T-helper 2 cell treated with Interferon-gamma antibody and Interleukin-4, amounts not matched to agents 5 μg/mL and 100 μg/mL, for 36 hours (primary cell): Measurements from ENCODE around the gene ABCG1.

ENCODE experiments used
- DNase-seq: peaks from one replicate; pipeline ENCODE4 v3.0.0; 2021; ENCODE audit warnings: low spot score
- H3K27ac Mint-ChIP-seq: one replicate; pipeline ENCODE4 v1.8.0; 2021; ENCODE audit warnings: mild to moderate bottlenecking, mixed read lengths
- H3K27me3 Mint-ChIP-seq: one replicate; pipeline ENCODE4 v1.8.0; 2021; ENCODE audit warnings: low read depth, mixed read lengths
- H3K36me3 Mint-ChIP-seq: one replicate; pipeline ENCODE4 v1.8.0; 2021; ENCODE audit warnings: low read depth, mixed read lengths
- H3K4me1 Mint-ChIP-seq: one replicate; pipeline ENCODE4 v1.8.0; 2021; ENCODE audit warnings: low read depth, mixed read lengths
- H3K4me3 Mint-ChIP-seq: one replicate; pipeline ENCODE4 v1.8.0; 2022; ENCODE audit warnings: mild to moderate bottlenecking, moderate library complexity, mixed read lengths
- H3K9me3 Mint-ChIP-seq: one replicate; pipeline ENCODE4 v1.8.0; 2021; ENCODE audit warnings: mixed read lengths

The ABCG1 gene

GRCh38 chr21:42321845-42322244 lies 102.9 kb downstream of the ABCG1 start:
- no peak for DNase-seq
- Mint-ChIP-seq H3K4me3 (no peak overlapping the region), H3K27ac (no peak overlapping the region), H3K9me3 (no peaks in the 10 kb centered on the region), H3K27me3 (peaks cover 21% of the 10 kb centered on the region), H3K4me1 (peaks cover 5% of the 10 kb centered on the region), H3K36me3 (no peaks in the 10 kb centered on the region)

GRCh38 chr21:42324896-42325295 lies 106.0 kb downstream of the ABCG1 start:
- Mint-ChIP-seq H3K27ac (no peak overlapping the region), H3K4me1 (no peaks in the 10 kb centered on the region), H3K36me3 (no peaks in the 10 kb centered on the region), H3K4me3 (no peak overlapping the region), H3K27me3 (peaks cover 26% of the 10 kb centered on the region), H3K9me3 (no peaks in the 10 kb centered on the region)
- no peak for DNase-seq

GRCh38 chr21:42330380-42331371 lies 111.7 kb downstream of the ABCG1 start:
- Mint-ChIP-seq H3K27ac (no peak overlapping the region), H3K27me3 (peaks cover 36% of the 10 kb centered on the region), H3K9me3 (peaks cover 5% of the 10 kb centered on the region), H3K4me3 (no peak overlapping the region), H3K4me1 (peaks cover 2% of the 10 kb centered on the region), H3K36me3 (no peaks in the 10 kb centered on the region)
- DNase-seq, result no peak

DNA sequence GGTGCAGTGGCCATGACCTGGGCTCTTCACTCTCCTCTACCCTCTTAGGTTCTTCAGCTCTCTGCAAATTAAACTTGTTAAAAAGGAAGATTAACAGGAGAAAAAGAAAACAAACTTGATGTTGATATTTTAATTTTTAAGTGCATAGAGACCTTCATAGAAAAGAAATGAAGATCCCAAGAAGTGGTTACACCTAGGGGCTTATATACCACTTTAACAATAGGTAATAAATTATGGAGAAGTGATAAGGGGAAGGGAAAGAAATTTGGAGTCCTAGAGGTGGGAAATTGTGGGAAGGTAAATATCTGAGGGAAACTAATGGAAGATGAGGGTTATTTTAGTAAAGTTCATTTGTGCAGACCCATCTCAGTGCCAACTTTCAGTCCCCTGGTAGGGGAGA lies 112.7 kb downstream of the ABCG1 start:
- H3K4me1 Mint-ChIP-seq, result peaks cover 2% of the 10 kb centered on the region
- no peak overlapping the region for H3K27ac Mint-ChIP-seq
- peaks cover 38% of the 10 kb centered on the region for H3K27me3 Mint-ChIP-seq
- H3K4me3 Mint-ChIP-seq, result no peak overlapping the region
- H3K36me3 Mint-ChIP-seq, result no peaks in the 10 kb centered on the region
- DNase-seq, result no peak
- H3K9me3 Mint-ChIP-seq, result peaks cover 5% of the 10 kb centered on the region

DNA sequence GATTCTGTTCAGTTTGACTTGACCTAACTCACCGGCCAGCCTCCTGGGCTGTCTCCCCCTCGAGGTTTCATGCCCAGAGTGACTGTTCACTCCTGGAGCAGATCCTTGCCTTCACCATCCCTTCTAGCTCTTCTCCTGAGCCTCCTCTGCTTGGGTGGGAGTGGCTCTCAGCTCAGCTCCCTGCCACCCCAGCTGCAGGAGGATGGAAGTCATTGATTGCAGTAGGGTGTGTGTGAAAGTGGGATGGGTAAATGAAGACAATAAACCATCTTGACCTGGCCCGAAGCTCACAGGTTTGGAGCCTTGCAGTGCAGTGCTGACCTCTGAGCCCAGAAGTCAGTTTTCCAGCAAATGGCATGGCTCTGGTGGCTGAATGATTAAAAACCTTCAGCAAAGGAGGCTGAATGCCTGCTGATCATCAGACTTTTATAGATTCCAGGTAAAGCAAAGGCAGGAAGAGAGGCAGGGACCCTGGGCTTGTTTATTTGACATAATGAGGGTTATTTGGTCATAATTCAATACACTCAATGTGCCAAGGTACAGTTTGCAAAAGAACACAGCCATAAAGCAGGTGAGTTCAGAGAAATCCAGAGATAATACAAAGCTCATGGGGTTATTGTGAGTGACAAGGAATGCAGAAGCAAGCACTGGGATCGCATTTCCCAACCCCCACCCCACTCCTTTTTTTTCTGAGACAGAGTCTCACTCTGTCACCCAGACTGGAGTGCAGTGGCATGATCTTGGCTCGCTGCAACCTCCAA lies 113.8 kb downstream of the ABCG1 start:
- Mint-ChIP-seq H3K9me3 (peaks cover 5% of the 10 kb centered on the region), H3K4me1 (peaks cover 4% of the 10 kb centered on the region), H3K27me3 (peaks cover 43% of the 10 kb centered on the region), H3K36me3 (no peaks in the 10 kb centered on the region), H3K4me3 (no peak overlapping the region), H3K27ac (no peak overlapping the region)
- no peak for DNase-seq

DNA sequence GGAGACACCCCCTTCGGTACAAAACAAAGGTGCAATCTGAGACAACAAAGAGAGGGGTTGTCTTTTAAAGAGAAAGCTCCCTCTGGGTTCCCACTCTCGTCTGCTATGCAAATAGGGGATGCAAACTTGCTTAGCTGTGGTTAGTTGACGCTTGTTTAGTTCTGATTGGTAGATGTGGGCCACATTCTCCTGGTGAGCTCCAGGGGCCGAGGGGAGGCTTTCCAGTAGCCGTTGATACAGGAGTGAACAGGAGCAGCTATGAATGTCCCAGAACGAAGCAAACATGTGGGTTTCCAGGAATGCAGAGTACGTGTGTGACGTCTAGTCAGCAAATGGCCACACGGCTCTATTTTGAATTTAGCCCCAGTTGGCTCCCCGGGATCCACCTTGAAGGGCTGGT lies 117.1 kb downstream of the ABCG1 start:
- H3K36me3 Mint-ChIP-seq, result no peaks in the 10 kb centered on the region
- DNase-seq, result no peak
- no peak overlapping the region for H3K27ac Mint-ChIP-seq
- H3K27me3 Mint-ChIP-seq, result peaks cover 35% of the 10 kb centered on the region
- peaks cover 4% of the 10 kb centered on the region for H3K9me3 Mint-ChIP-seq
- peaks cover 10% of the 10 kb centered on the region for H3K4me1 Mint-ChIP-seq
- H3K4me3 Mint-ChIP-seq, result no peak overlapping the region

GRCh38 chr21:42337276-42337675 lies 118.3 kb downstream of the ABCG1 start:
- H3K36me3 Mint-ChIP-seq, result no peaks in the 10 kb centered on the region
- H3K27ac Mint-ChIP-seq, result no peak overlapping the region
- H3K9me3 Mint-ChIP-seq, result no peaks in the 10 kb centered on the region
- H3K4me1 Mint-ChIP-seq, result peaks cover 10% of the 10 kb centered on the region
- H3K4me3 Mint-ChIP-seq, result no peak overlapping the region
- H3K27me3 Mint-ChIP-seq, result peaks cover 24% of the 10 kb centered on the region
- no peak for DNase-seq

DNA sequence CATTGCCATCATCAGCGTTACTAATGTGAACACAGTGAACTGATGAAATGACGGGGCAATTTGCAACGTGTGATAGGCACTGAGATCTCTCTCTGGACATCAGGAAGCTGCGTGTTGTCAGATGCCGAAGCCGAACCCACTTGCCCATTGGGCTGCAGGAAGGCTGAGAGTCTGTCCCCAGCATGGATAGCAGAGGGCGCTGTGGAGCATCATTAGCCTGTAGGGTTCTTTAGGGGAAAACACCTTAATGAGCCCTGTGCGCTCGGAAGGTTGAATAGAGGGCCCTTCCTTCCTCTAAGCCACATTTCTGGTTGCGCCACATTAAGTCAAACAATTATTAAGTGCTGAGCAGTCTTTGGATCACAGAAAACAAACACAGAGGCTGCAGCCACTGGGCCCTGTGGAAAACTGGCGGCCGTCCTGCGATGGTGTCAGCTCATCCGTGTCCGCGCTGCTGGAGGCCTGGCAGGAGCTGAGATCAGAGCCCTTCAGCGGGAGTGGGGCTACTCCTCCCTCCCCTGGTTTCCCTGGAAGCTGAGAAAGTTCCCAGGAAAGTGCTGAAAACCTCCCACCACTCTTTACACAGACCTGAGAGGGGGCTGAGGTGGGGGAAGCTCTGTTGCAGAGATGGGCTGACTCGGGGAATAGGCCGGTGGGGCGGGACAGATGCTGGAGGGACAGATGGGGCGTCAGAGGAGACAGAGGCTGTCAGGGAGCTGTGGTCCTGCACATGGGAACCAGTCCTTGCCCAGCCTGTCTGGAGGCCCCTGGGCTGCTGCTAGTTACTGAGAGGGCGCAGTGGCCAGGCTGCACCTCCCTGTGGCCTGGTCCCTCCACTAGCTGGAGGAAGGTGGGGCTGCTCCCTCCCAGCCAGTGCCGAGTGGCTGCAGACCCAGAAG lies 119.1 kb downstream of the ABCG1 start:
- peaks cover 21% of the 10 kb centered on the region for H3K27me3 Mint-ChIP-seq
- peaks cover 10% of the 10 kb centered on the region for H3K4me1 Mint-ChIP-seq
- peak; percentile 61 for DNase-seq

GRCh38 chr21:42338729-42339715 lies 120.1 kb downstream of the ABCG1 start:
- no peaks in the 10 kb centered on the region for H3K36me3 Mint-ChIP-seq
- H3K4me3 Mint-ChIP-seq, result no peak overlapping the region
- H3K27ac Mint-ChIP-seq, result no peak overlapping the region
- H3K9me3 Mint-ChIP-seq, result no peaks in the 10 kb centered on the region
- H3K4me1 Mint-ChIP-seq, result peaks cover 10% of the 10 kb centered on the region
- no peak for DNase-seq
- H3K27me3 Mint-ChIP-seq, result peaks cover 17% of the 10 kb centered on the region

More for the DNA sequence above, 119.1 kb downstream of the ABCG1 start:
- H3K9me3 Mint-ChIP-seq, result no peaks in the 10 kb centered on the region
- H3K4me3 Mint-ChIP-seq, result no peak overlapping the region
- H3K36me3 Mint-ChIP-seq, result no peaks in the 10 kb centered on the region
- H3K27ac Mint-ChIP-seq, result no peak overlapping the region

GRCh38 chr21:42340187-42341050 lies 121.5 kb downstream of the ABCG1 start:
- no peak for DNase-seq
- Mint-ChIP-seq H3K4me3 (no peak overlapping the region), H3K36me3 (no peaks in the 10 kb centered on the region), H3K9me3 (no peaks in the 10 kb centered on the region), H3K27me3 (peaks cover 16% of the 10 kb centered on the region), H3K4me1 (peaks cover 10% of the 10 kb centered on the region), H3K27ac (no peak overlapping the region)

GRCh38 chr21:42341776-42342542 lies 123.0 kb downstream of the ABCG1 start:
- Mint-ChIP-seq H3K4me1 (peaks cover 10% of the 10 kb centered on the region), H3K27me3 (peaks cover 4% of the 10 kb centered on the region), H3K27ac (no peak overlapping the region), H3K4me3 (no peak overlapping the region), H3K36me3 (no peaks in the 10 kb centered on the region), H3K9me3 (no peaks in the 10 kb centered on the region)
- DNase-seq, result no peak
